Activated CD8-positive, alpha-beta memory T cell treated with anti-CD3 and anti-CD28 coated beads for 36 hours (primary cell): ENCODE results near the gene CEP41. TPM values are rescaled to one million over a fixed set of nuclear protein-coding genes. Genes with fewer than 3 reads are reported as not detected.

Experiments used
- CTCF ChIA-PET: fragments of 350-600 bp; sonication (Branson Sonifier 250); formaldehyde crosslinking; loops from one replicate; lab custom pipeline; 2021; ENCODE audit warnings: antibody characterized with exemption; lab: Charles Lee
- POLR2A ChIA-PET: fragments of 350-600 bp; sonication (Branson Sonifier 250); formaldehyde crosslinking; loops from one replicate; lab custom pipeline; 2021; ENCODE audit warnings: antibody characterized with exemption; lab: Charles Lee
- total RNA-seq, 2 experiments: library from RNA; stranded (reverse); gene quantifications; one replicate each; pipeline ENCODE4 v1.2.3, GENCODE V29; 2021

The CEP41 gene
- total RNA-seq, 2 experiments from 2014 or later = 21.6 to 22.3 TPM

DNA sequence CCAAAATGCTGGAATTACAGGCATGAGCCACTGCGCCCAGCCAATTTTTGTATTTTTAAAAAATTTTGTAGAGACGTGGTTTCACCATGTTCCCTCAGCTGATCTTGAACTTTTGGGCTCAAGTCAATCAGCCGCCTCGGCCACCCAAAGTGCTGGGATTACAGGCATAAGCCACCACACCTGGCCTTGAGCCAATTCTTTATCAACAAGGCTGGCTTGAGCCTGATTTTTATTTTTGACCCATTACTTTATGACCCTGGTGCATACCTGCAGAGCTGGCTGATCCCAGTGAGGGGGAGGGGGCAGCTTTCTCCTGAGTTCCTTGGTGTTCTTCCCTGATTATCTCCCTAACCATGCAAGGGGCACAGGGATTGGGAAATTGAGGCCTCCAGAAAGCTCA, 76.4 kb downstream of the CEP41 start:
- POLR2A ChIA-PET = interaction anchor here (0.9 kb wide), 1 partner anchor 159 kb away, joined by 3 read pairs; the partner anchor contains the start of gene TMEM209
- CTCF ChIA-PET = no interaction called here

DNA sequence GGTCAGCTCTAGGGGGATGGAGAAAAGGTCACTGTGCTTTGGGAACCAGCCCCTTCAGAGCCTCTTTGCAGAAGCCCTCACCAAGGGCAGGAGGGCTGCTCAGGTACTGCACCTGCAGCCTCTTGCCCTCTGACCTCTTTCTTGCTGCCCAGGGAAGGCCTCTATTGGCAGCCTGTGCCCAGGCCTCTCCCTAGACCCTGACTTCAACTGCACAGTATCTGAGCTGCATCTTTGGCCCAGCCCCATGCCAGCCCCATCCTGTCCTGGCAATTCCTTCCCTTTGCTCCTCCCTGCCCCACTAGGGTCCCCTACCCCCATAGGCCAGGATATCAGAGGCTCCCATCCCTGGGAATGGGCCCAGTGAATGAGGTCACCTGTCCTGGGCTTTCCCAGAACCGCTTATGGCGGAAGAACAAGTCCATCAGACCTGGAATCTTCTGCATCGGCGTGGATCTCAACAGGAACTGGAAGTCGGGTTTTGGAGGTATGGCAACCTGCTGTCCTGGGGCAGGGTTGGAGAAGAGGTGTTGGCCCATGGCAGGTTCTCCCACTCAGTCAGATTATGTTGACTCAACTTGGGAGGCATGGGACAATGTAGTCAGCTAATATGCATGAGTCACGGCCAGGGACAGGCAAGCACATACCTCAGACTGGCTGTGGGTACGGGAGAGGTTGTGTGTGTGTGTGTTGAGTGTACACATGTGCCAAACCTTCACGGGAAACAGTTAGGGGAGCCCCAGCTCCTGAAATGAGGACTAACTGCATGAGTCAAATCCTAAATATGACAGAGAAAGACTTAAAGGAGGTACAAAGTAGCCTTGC, 77.6 kb downstream of the CEP41 start:
- CTCF ChIA-PET = interaction anchor here (0.8 kb wide), 1 partner anchor 31 kb away, joined by 3 read pairs; no protein-coding TSS in a partner anchor

DNA sequence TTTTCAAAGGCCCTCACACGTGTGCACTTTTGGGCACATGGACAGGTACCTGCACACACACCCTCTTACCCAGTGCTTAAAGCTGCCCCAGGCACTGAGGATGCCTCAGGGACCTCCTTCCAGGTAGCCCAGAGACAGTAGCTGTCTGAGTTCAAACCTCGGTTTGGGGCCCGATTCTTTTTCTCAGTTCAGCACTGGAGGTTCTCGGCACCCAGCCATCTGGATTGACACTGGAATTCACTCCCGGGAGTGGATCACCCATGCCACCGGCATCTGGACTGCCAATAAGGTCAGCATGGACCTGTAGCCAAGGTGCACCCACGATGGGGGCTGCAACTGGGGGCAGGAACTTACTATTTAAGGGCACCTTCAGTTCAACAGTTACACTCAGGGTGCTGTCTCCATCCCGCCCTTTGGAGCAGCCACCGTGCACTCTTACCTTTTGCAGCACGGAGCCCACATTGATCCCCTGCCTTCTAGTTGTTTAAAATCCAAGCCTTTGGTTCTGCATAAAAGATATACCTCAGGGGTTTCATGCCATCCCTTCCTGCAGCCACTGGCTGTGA, 78.5 kb downstream of the CEP41 start:
- POLR2A ChIA-PET = no interaction called here
- CTCF ChIA-PET = interaction anchor here (0.8 kb wide), 1 partner anchor 32 kb away, joined by 3 read pairs; no protein-coding TSS in a partner anchor

More for the DNA sequence above, 77.6 kb downstream of the CEP41 start:
- POLR2A ChIA-PET = interaction anchor here (0.9 kb wide), 1 partner anchor 157 kb away, joined by 3 read pairs; the partner anchor contains the start of gene TMEM209

DNA sequence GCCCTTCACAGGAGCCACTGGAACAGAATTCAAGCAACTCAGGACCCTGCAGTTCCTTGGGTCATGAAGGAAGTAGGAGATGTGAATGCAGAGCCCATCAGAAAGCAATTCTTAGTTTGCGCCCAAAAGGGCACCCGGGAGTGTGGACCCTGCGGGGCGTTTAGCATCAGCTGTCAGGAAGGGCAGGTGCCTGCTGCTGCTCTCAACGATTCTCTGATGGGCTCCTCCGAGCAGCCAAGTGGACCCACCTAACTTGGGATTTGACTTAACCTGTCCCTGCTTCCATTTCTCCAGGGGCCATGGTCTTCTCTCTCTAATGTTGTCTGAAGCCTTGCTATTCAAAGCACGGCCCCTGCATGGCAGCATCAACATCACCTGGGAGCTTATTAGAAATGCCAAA, 79.1 kb downstream of the CEP41 start:
- POLR2A ChIA-PET = no interaction called here
- CTCF ChIA-PET = no interaction called here

DNA sequence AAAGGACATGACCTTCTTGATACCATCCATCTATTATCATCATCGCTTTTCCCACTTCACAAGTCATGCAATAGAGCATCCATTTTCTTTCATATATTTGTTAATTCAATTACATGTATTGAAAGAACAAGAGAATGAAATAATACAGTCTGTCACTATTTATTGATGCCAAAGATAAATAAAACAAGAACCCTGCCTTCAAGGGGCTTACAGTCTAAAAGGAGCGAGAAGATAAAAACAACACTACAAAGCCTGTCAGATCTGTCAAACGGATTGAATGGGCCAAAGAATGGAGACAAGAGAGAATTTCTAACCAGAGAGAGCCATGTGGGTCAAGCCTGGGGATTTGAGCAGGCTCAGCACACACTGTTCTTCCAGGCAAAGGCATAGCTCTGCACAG, 80.3 kb downstream of the CEP41 start:
- CTCF ChIA-PET = no interaction called here
- POLR2A ChIA-PET = no interaction called here

DNA sequence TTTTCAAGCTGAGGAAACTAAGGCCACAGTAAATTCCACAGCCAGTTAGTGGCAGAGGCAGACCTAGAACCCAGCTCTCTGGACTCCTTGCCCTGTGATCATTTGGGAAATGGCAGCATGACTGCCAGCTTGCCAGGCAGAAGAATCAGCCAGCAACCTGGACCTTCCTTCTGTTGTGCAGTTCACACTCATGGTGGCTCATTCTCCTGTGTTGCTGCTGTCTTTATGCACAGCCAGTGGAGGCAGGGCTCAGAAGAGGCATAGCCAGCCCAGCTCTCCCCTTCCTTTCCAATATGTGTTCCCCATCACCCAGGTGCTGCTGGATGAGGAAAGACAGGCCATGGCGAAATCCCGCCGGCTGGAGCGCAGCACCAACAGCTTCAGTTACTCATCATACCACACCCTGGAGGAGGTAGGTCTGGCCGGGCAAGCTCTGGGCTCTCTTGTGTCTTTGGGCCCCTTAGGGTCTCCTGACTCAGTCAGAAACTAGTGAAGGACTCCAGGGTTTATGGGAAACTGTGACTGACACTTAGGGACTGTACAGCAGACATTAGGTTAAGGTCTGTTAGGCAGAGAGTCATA, 81.4 kb downstream of the CEP41 start:
- CTCF ChIA-PET = no interaction called here
- POLR2A ChIA-PET = no interaction called here

DNA sequence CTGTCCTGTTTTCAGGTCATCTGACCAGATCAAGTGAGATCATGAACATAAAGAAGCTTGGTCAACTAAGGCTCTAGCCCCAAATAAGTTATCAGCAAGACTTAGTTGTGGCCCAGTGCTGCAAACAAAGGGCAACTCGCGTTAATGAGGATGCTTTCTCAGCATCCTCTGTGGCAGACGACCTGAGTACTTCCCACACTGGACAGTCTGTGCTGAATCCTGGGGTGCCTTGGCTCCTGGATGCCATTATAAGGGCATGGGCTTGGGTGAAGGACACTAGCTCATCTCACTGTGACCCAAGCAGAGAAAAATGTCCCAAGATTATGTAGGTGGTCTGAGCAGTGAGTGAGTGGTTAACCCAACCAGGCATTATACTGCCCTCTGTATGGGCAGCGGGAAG, 82.3 kb downstream of the CEP41 start:
- CTCF ChIA-PET = no interaction called here
- POLR2A ChIA-PET = no interaction called here

DNA sequence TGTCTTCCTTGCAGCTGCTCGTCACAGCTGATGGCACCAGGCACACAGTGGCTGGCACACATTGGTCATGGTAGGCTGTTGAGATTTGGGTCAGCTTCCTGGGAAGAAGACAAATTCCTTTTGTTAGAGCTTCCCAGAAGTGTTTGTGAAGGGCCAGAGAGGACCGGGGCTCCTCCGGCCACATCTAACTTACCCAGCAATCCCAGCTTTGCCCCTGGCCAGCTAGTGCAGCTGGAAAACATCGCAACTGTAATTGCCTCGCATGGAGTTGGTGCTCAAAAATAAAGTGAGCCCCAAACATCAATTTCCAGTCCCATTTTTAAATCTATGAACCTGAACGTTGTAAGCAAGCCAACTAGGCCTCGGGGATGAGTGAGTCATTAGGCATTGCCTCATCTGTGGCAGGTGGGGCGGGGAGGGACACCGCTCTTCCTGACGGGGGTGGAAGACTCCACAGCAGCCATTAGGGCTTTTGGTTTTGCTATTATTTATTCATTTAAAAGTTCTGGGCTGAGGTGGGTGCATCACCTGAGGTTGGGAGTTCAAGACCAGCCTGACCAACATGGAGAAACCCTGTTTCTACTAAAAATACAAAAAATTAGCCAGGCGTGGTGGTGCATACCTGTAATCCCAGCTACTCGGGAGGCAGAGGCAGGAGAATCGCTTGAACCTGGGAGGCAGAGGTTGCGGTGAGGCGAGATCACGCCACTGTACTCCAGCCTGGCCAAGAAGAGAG, 83.8 kb downstream of the CEP41 start:
- CTCF ChIA-PET = interaction anchor here (1.0 to 1.1 kb wide), 2 partner anchors 9 to 16 kb away, joined by 3 read pairs; no protein-coding TSS in a partner anchor
- POLR2A ChIA-PET = interaction anchor here (0.7 kb wide), 1 partner anchor 175 kb away, joined by 9 read pairs; no protein-coding TSS in a partner anchor

DNA sequence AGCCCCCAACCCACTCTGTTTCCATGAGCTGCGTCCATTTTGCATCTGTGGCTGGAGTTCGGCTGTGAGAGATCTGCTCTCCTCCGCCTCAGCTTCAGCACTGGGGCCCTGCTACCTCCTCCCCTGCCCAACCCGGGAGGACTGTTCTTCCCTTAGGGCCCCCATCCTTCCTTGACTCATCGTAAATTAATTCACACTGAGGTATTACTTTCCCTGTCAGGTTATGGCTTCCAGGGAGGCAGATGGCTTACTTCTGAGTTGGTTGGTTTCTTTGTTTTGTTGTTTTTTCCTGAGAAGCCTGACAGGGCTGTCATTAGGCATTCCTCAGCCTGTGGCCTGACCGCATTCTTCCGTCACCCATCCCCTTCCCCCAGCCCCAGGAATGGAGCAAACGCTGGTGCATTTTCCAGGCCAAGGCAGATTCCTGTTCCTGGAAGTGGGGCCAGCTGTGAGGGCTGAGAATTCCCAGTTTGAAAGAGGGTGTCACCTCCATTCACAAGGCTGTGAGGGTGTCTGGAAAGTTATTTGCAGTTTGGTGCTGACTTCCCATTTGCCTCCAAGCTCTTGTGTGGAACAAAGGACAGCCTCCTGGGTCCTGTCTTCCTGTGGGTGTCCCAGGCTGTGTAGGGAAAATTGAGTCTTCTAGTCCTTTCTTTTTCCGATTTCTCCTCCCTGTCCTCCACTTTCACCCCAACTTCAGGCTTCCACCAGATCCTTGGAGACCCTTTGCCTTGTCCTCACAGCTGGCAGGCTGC, 84.5 kb downstream of the CEP41 start:
- POLR2A ChIA-PET = no interaction called here
- CTCF ChIA-PET = interaction anchor here (1.0 to 1.1 kb wide), 2 partner anchors 8 to 15 kb away, joined by 3 read pairs; no protein-coding TSS in a partner anchor

DNA sequence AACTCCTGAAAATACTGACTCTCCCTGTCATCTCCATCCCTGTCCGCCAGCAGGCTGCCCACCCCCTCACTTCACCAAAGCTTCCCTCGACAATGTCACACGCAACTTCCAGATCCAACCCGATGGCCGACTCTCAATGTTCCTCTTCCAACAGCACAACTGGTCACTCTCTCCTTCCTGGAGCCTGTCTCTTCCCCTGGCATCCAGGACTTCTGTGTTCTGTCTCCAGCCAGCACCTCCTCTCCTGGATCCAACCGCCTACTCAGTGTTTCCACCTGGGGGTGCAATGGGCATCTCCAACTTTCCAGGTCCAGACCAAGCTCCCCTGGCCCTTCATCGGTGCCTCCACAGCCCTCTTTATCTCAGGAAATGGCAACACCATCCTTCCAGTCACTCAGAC, 87.6 kb downstream of the CEP41 start:
- ChIA-PET POLR2A (no interaction called here), CTCF (no interaction called here)

DNA sequence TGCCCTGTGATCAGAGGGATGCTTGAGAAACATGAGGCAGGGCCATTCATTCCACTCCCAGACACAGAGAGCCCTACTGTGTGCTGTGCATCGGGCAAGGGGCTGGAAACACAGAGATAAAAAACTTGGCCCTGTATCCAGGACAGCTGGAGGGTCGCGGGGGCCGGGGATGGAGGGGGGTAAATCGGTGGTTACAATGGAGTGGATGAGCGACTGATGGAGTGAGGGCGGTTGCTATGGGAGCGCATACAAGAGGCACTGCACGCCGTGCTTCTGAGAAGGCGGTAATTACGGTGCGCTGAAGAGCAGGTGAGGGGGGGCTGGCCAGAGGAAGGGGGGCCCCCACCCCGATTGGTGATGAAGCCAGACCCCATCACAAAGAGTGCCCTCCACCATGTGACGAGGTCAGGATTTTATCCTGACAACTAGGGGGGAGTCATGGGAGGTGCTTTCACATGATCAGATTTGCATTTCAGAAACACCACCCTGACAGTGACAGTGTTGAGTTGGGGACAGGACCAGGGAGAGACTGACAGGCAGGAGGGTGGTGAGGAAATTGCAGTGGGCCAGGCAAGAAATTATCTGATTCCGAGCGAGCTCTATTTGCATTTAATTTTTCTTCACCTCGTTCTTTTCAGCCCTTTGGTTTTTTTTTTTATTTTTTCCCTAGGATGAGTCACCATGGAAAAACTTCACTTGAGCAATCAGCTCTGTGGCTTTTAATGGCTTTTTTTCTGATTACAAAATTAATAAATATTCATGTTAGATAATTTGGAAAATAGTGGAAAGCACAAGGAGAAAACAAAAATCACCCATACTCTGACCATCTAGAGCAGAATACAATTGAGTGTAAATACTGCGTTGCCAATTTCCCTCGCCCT, 88.4 kb downstream of the CEP41 start:
- POLR2A ChIA-PET = no interaction called here
- CTCF ChIA-PET = no interaction called here

DNA sequence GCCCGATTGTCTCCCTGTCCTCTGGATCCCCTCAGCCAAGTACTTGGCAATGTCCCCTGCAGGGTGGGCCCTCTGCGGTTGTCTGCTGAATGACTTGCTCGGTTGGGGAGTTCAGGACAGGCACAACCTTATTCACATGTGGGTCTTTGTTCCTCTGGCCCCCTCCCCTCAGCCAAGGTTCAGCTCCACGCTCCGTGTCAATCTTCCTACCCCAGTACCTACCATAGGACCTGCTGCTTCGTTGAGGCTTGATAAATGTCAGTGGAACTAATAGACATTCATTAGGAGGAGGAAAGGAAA, 89.1 kb downstream of the CEP41 start:
- CTCF ChIA-PET = no interaction called here
- POLR2A ChIA-PET = no interaction called here

DNA sequence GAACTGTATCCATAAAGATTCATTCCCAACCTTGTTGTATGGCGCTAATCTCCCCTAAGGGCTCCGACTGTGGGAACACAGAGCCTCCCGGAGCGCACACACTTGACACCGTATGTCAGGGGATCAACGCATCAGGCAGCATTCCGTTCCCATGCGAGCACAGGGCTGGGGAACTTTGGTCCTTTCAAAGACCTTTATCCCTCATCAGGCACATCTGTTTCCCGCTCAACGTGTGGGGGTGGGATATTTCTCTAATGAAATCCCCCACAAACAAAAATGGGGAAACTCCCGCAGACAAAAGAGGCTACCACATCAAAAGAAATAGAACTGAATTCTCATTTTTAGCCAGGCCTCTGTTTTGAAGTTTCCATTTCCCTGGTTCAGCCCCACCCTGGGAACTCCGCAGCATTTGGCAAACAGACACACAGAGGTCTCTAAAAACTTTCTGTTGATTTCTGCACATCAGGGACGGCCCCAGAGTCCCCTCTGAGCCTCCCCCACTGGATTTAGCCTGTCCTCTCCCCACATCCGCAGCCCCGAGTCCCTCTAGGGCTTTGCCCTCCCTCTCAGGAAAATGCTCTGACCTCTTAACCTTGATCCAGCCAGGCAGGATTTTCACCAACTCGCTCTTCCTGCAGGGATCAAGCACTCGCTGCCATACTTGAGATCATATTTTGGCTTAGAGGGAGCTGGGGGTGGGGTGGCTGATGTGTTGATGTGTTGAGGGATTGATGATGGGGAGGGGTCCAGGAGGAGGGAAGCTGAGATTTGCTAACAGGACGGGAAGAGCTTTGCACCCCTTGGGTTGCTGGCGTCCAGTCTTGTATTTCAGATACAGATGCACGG, 89.6 kb downstream of the CEP41 start:
- CTCF ChIA-PET = no interaction called here
- POLR2A ChIA-PET = no interaction called here

DNA sequence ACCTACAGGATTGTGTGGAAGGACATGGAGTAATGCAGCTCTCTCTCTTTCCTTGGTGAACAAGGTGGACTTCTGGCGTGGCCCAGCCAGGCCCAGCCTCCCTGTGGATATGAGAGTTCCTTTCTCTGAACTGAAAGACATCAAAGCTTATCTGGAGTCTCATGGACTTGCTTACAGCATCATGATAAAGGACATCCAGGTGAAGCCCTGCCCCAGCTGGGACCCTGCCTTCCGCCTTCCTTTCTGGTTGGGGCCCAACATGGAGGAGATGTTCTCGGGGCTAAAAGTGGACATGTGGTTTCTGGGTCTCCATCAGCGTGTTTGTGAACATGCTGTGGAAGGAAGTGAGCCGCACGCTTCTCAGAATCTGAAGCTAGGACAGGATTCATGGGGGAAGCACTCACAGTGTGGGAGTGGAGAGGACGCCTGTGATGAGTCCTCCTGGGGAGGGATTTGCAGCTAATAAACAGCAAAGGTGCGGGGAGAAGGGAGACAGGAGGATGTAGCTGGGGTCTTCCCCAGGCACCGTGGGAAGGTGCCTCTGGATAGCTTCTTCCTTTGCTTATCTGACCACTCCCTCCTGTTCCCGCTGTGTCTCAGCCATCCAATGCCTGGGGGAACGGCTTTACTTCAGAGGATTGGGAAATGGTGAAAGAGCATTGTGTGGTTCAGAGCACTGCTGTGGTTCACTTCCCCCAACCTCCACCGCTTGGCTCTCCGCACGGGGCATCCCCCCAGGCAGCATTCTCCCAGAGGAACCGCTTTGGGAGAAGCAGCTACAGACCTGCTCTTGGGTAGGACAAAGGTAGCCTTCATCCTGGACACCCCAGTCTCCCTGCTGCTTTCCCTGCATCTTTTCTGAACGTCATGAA, 90.7 kb downstream of the CEP41 start:
- POLR2A ChIA-PET = no interaction called here

DNA sequence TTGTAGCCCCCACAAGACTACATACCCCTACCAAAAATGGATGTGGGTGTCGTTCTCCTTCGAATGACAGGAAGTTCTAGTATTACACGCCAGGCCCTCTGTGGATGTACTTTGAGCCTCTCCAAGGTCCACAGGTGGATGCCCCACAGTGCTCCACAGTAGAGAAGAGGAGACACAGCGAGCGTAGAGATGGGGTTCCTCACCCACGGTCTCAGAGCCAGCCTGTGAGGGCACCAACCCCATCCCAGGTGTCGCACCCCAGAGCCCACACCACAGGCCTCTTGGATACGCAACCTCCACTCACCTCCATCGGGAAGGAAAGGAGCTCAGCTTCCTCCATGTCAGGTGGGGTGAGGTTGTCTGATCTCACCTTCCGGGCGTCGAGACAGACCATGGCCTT, 93.9 kb downstream of the CEP41 start:
- ChIA-PET CTCF (no interaction called here), POLR2A (no interaction called here)

More for the DNA sequence above, 90.7 kb downstream of the CEP41 start:
- CTCF ChIA-PET = no interaction called here

DNA sequence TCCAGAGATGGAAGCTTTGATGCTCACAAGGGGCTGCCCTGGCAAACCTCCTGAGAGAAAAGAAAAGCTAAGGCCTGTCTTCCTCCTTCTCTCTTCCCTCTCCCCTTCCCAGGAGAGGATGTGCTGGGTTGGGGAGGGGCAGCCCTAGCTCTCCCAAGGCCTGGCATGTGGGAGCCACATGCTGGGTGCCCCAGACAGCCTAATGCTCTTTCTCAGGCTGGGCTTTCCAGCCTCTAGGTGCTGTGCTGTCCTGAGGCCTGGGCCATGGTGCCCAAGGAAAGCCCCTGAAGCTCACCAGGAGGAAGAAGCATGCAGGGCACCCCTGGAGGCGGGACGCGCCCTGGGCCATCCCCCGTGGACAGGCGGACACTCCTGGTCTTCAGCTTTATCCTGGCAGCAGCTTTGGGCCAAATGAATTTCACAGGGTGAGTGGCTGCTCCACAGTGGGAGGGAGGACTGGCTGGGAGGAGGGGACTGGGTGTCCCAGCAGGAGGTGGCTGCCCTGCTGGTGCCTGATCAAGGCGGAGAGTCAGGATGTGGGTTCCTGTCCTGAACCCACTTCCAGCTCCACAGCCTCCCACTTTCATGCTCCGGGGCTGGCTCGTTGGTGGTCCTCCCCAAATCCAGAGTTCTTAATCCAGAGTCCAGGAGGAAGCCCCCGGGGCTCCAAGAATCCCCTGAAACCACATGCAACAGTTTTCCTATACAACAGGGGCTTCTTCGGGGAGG, 94.5 kb downstream of the CEP41 start:
- POLR2A ChIA-PET = no interaction called here

More for the DNA sequence above, 94.5 kb downstream of the CEP41 start:
- CTCF ChIA-PET = no interaction called here
